Prostate gland (tissue), 2 donors: ENCODE data around the gene RSRC2. TPM values are rescaled to one million over a fixed set of nuclear protein-coding genes. Genes with fewer than 3 reads are reported as not detected.

Experiments
- DNase-seq: peaks from one replicate; pipeline ENCODE4 v3.0.0-alpha.2; 2019; ENCODE audit warnings: low spot score
- H3K27ac ChIP-seq, 2 donors: fragments of 200-600 bp; sonication (generic); 2 replicates each; pipeline ENCODE4 v1.5.1; 2017 to 2019
- H3K27me3 ChIP-seq: fragments of 200-600 bp; sonication (generic); replicated peaks from 2 replicates; pipeline ENCODE4 v1.5.1; 2019; ENCODE audit not compliant: insufficient read depth
- H3K36me3 ChIP-seq, 2 donors: fragments of 200-600 bp; sonication (generic); 1 replicate in 1 of 2; 2 replicates in 1 of 2; pipeline versions ENCODE4 v1.5.1 to v1.8.1; 2017 to 2019
- H3K4me1 ChIP-seq: fragments of 200-600 bp; sonication (generic); replicated peaks from 2 replicates; pipeline ENCODE4 v1.5.1; 2019
- H3K4me3 ChIP-seq, 2 donors: fragments of 200-600 bp; sonication (generic); 2 replicates each; pipeline ENCODE4 v1.5.1; 2017 to 2019
- H3K9me3 ChIP-seq: fragments of 200-600 bp; sonication (generic); 2 replicates; pipeline ENCODE4 v1.5.1; 2017
- CTCF ChIP-seq, 4 experiments: fragments of 200-600 bp in 2 of 4; fragments of 450-650 bp in 2 of 4; sonication (generic) in 2 of 4; IDR thresholded peaks; 1 replicate in 3 of 4; 2 replicates in 1 of 4; pipeline ENCODE4 v1.5.1; 2016 to 2019; ENCODE audit warnings: antibody characterized with exemption in 4 of 4, mild to moderate bottlenecking in 2 of 4, moderate library complexity in 2 of 4
- POLR2A ChIP-seq: fragments of 450-650 bp; IDR thresholded peaks from one replicate; pipeline ENCODE4 v1.6.1; 2016; ENCODE audit warnings: antibody characterized with exemption, mild to moderate bottlenecking
- POLR2AphosphoS5 ChIP-seq: sonication (generic); formaldehyde crosslinking; IDR thresholded peaks from one replicate; pipeline ENCODE4 v1.6.1; 2017; ENCODE audit warnings: antibody characterized with exemption
- WGBS: methylation state at CpG from one replicate; pipeline ENCODE4 v1.1.5; 2018; 5-methylcytosine and 5-hydroxymethylcytosine counted together
- intact Hi-C: fragments of 100-400 bp; cut with DNase I; formaldehyde crosslinking; loops from one replicate; pipeline ENCODE4 v1.14.2; 2022
- total RNA-seq, 2 donors: library from RNA; depleted of rRNA; stranded (reverse); fragments of >200 nt; gene quantifications; one replicate each; pipeline ENCODE4 v1.1.0, GENCODE V29; 2016

Gene RSRC2
- total RNA-seq, 2 donors from 2014 or later = 53.0 to 61.9 TPM

DNA sequence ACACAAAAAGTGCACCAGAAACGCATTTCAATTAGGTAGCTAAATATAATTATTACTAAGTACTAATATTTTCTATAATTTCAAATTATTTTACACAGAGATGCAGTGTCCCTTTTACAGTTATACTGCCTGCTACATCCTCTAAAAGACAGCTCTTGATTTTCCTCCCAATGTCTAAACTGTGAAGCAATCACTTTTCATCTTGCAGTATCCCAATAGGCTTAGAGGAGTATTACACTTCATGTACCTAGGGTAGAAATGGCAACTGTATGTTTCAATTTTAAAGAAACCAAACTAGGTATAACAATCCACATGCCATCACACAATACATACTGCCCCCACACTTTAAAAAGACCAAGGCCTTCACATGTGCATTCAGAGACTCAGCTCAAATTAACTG is 7.3 kb downstream of the RSRC2 start:
- intact Hi-C loops = loop anchor here (10.0 kb wide), 1 partner anchor 255 kb away; the partner anchor contains the start of gene VPS33A
- Histone ChIP-seq H3K27me3 (no peaks in the 10 kb centered on the region), H3K4me1 (no peaks in the 10 kb centered on the region), H3K36me3 (peaks cover 27 to 29% of the 10 kb centered on the region in 2 donors), H3K9me3 (no peaks in the 10 kb centered on the region), H3K4me3 (no peak overlapping the region), H3K27ac (no peak overlapping the region)
- DNase-seq = no peak
- WGBS = 87% methylated on average over 1 of the region's 1 CpG
- TF ChIP-seq POLR2A = no peak
- no peak for TF ChIP-seq CTCF (IDR thresholded peaks at IDR 0.05)
- TF ChIP-seq POLR2AphosphoS5 = no peak

DNA sequence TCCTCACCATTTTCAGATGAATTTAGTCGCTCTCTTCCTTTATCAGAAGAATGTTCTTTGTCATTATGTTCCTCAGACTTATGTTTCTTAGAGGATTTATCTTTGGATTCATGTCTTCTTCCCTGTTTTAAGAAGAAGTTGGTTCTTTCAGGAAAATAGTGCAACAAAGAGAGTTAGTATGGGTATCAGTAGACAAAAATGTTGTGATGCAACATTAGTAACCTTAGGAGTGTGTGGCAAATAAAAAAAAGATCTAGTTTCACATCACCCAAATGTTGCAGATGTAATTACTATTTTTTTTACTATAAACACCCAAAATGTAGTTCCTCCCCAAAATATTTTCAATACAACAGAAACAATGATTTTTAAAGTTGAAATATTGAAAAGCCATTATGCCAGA is 7.8 kb downstream of the RSRC2 start:
- Histone ChIP-seq H3K27me3 (no peaks in the 10 kb centered on the region), H3K9me3 (no peaks in the 10 kb centered on the region), H3K4me1 (no peaks in the 10 kb centered on the region), H3K36me3 (peaks cover 27 to 29% of the 10 kb centered on the region in 2 donors), H3K27ac (no peak overlapping the region), H3K4me3 (no peak overlapping the region)
- no peak for TF ChIP-seq POLR2AphosphoS5
- no peak for TF ChIP-seq POLR2A
- TF ChIP-seq CTCF (IDR thresholded peaks at IDR 0.05) = no peak
- intact Hi-C loops = loop anchor here (10.0 kb wide), 1 partner anchor 254 kb away; the partner anchor contains the start of gene VPS33A
- no peak for DNase-seq
- 100% methylated on average over 1 of the region's 1 CpG for WGBS

DNA sequence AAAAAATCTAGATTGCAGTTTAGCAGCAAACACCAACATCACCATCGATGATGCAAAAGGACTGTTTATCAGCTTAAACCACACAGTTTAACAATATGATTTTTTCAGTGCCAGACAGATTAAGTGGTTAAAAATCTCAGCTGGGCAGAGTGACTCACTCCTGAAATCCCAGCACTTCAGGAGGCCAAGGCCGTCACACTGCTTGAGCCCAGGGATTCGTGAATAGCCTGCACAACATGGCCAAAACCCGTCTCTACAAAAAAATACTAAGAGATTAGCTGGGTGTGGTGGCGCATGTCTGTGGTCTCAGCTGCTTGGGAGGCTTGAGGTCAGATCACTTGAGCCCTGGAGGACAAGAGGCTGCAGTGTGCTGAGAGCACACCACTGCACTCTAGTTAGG is 8.9 kb downstream of the RSRC2 start:
- no peak overlapping the region for H3K4me3 ChIP-seq
- H3K36me3 ChIP-seq = peaks cover 27 to 33% of the 10 kb centered on the region in 2 donors
- intact Hi-C loops = loop anchor here (10.0 kb wide), 1 partner anchor 253 kb away; the partner anchor contains the start of gene VPS33A
- H3K27ac ChIP-seq = no peak overlapping the region
- 87% methylated on average over 5 of the region's 5 CpGs for WGBS
- H3K9me3 ChIP-seq = no peaks in the 10 kb centered on the region
- H3K4me1 ChIP-seq = no peaks in the 10 kb centered on the region
- TF ChIP-seq POLR2AphosphoS5 (no peak), CTCF (IDR thresholded peaks at IDR 0.05) (no peak), POLR2A (no peak)
- DNase-seq = no peak
- H3K27me3 ChIP-seq = no peaks in the 10 kb centered on the region

- TF ChIP-seq POLR2AphosphoS5 (no peak), POLR2A (no peak), CTCF (IDR thresholded peaks at IDR 0.05) (no peak)
- WGBS = 91% methylated on average over 13 of the region's 13 CpGs
- Histone ChIP-seq H3K27ac (no peak overlapping the region), H3K36me3 (peaks cover 35 to 36% of the 10 kb centered on the region in 2 donors), H3K4me1 (no peaks in the 10 kb centered on the region), H3K9me3 (no peaks in the 10 kb centered on the region), H3K4me3 (no peak overlapping the region), H3K27me3 (no peaks in the 10 kb centered on the region)
- intact Hi-C loops = loop anchor here (10.0 kb wide), 1 partner anchor 252 kb away; the partner anchor contains the start of gene VPS33A
- no peak for DNase-seq
Observed at GRCh38 chr12:122516544-122517361, 10.0 kb downstream of the RSRC2 start.

- Histone ChIP-seq H3K27ac (no peak overlapping the region), H3K4me3 (no peak overlapping the region), H3K4me1 (no peaks in the 10 kb centered on the region), H3K27me3 (no peaks in the 10 kb centered on the region), H3K9me3 (no peaks in the 10 kb centered on the region), H3K36me3 (peaks cover 39 to 45% of the 10 kb centered on the region in 2 donors)
- 95% methylated on average over 2 of the region's 2 CpGs for WGBS
- no peak for TF ChIP-seq CTCF (IDR thresholded peaks at IDR 0.05)
- TF ChIP-seq POLR2AphosphoS5 = no peak
- no peak for TF ChIP-seq POLR2A
- no peak for DNase-seq
- intact Hi-C loops = loop anchor here (10.0 kb wide), 1 partner anchor 250 kb away; the partner anchor contains the start of gene VPS33A
Observed at GRCh38 chr12:122515275-122515674, 11.5 kb downstream of the RSRC2 start.
